Parathyroid adenoma (tissue), 2 donors: ENCODE measurements around the gene TRDN.
"Not testable (repeated sequence)": the region's sequence is repeated elsewhere in the genome, so short reads cannot be mapped to it uniquely, and the experiment has no call there.

Source experiments
- H2AFZ ChIP-seq: fragments of 300-600 bp; sonication (generic); one replicate; pipeline ENCODE4 v1.7.0; 2017; ENCODE audit warnings: antibody characterized with exemption, mild to moderate bottlenecking
- H3K27ac ChIP-seq: fragments of 300-600 bp; sonication (generic); one replicate; pipeline ENCODE4 v1.7.0; 2017
- H3K27me3 ChIP-seq: fragments of 300-600 bp; sonication (generic); one replicate; pipeline ENCODE4 v1.7.0; 2017; ENCODE audit warnings: low read length; ENCODE audit not compliant: control insufficient read depth, insufficient read depth
- H3K36me3 ChIP-seq: fragments of 300-600 bp; sonication (generic); one replicate; pipeline ENCODE4 v1.7.0; 2017; ENCODE audit warnings: low read length; ENCODE audit not compliant: control insufficient read depth, insufficient read depth
- H3K4me1 ChIP-seq: fragments of 300-600 bp; sonication (generic); one replicate; pipeline ENCODE4 v1.7.0; 2017; ENCODE audit warnings: control low read depth
- H3K4me2 ChIP-seq: fragments of 300-600 bp; sonication (generic); one replicate; pipeline ENCODE4 v1.7.0; 2017; ENCODE audit warnings: low read length
- H3K4me3 ChIP-seq: fragments of 300-600 bp; sonication (generic); one replicate; pipeline ENCODE4 v1.7.0; 2017; ENCODE audit warnings: low read depth, low read length
- H3K79me2 ChIP-seq: fragments of 300-600 bp; sonication (generic); one replicate; pipeline ENCODE4 v1.7.0; 2017; ENCODE audit warnings: control low read depth
- H3K9ac ChIP-seq: fragments of 300-600 bp; sonication (generic); one replicate; pipeline ENCODE4 v1.7.0; 2017; ENCODE audit warnings: mild to moderate bottlenecking
- H3K9me3 ChIP-seq: fragments of 300-600 bp; sonication (generic); one replicate; pipeline ENCODE4 v1.7.0; 2017; ENCODE audit warnings: low read length; ENCODE audit not compliant: control insufficient read depth
- CTCF ChIP-seq: fragments of 300-600 bp; sonication (generic); IDR thresholded peaks from one replicate; pipeline ENCODE4 v1.7.0; 2017; ENCODE audit warnings: antibody characterized with exemption, mild to moderate bottlenecking
- donor health status: primary hyperparathyroidism.

Gene TRDN

GRCh38 chr6:123458218-123458617, 178.5 kb downstream of the TRDN start:
- H2AFZ ChIP-seq = no peak overlapping the region
- no peaks in the 10 kb centered on the region for H3K9me3 ChIP-seq
- no peaks in the 10 kb centered on the region for H3K36me3 ChIP-seq
- no peak overlapping the region for H3K4me2 ChIP-seq
- no peaks in the 10 kb centered on the region for H3K27me3 ChIP-seq
- TF ChIP-seq CTCF = no peak
- H3K79me2 ChIP-seq = no peaks in the 10 kb centered on the region
- no peak overlapping the region for H3K27ac ChIP-seq
- no peak overlapping the region for H3K4me3 ChIP-seq
- no peak overlapping the region for H3K9ac ChIP-seq
- H3K4me1 ChIP-seq = no peaks in the 10 kb centered on the region

- Histone ChIP-seq H3K27ac (peak overlapping the region; percentile 79), H3K4me1 (no peaks in the 10 kb centered on the region), H3K9me3 (no peaks in the 10 kb centered on the region), H2AFZ (peak overlapping the region; percentile 69), H3K4me3 (no peak overlapping the region), H3K9ac (no peak overlapping the region), H3K4me2 (no peak overlapping the region), H3K79me2 (no peaks in the 10 kb centered on the region), H3K27me3 (no peaks in the 10 kb centered on the region), H3K36me3 (no peaks in the 10 kb centered on the region)
- TF ChIP-seq CTCF = no peak
Measured at GRCh38 chr6:123456836-123457235, 179.9 kb downstream of the TRDN start.

GRCh38 chr6:123454448-123454847, 182.3 kb downstream of the TRDN start:
- Histone ChIP-seq H2AFZ (no peak overlapping the region), H3K4me1 (no peaks in the 10 kb centered on the region), H3K4me3 (no peak overlapping the region)

GRCh38 chr6:123453071-123453470, 183.7 kb downstream of the TRDN start:
- not testable (repeated sequence) for H3K4me3 ChIP-seq, H2AFZ ChIP-seq, H3K36me3 ChIP-seq, H3K9ac ChIP-seq, H3K9me3 ChIP-seq, H3K79me2 ChIP-seq, H3K4me1 ChIP-seq, H3K4me2 ChIP-seq, H3K27ac ChIP-seq, H3K27me3 ChIP-seq

More at GRCh38 chr6:123454448-123454847, 182.3 kb downstream of the TRDN start:
- no peaks in the 10 kb centered on the region for H3K27me3 ChIP-seq
- no peak overlapping the region for H3K4me2 ChIP-seq
- H3K36me3 ChIP-seq = no peaks in the 10 kb centered on the region
- H3K27ac ChIP-seq = no peak overlapping the region
- TF ChIP-seq CTCF = no peak
- no peaks in the 10 kb centered on the region for H3K79me2 ChIP-seq
- no peaks in the 10 kb centered on the region for H3K9me3 ChIP-seq
- no peak overlapping the region for H3K9ac ChIP-seq

GRCh38 chr6:123448306-123448884, 188.4 kb downstream of the TRDN start:
- H3K27ac ChIP-seq = no peak overlapping the region
- no peak for TF ChIP-seq CTCF
- H3K79me2 ChIP-seq = no peaks in the 10 kb centered on the region
- H3K4me3 ChIP-seq = no peak overlapping the region
- H2AFZ ChIP-seq = no peak overlapping the region
- no peaks in the 10 kb centered on the region for H3K9me3 ChIP-seq
- no peaks in the 10 kb centered on the region for H3K4me1 ChIP-seq
- no peaks in the 10 kb centered on the region for H3K36me3 ChIP-seq
- no peaks in the 10 kb centered on the region for H3K27me3 ChIP-seq
- H3K4me2 ChIP-seq = no peak overlapping the region
- H3K9ac ChIP-seq = no peak overlapping the region
